Chondrocyte (in vitro differentiated cells): ENCODE results near the gene ZDHHC11. TPM values are rescaled to one million over a fixed set of nuclear protein-coding genes. Genes with fewer than 3 reads are reported as not detected.
A peak's percentile ranks its signal among the peaks of the same experiment; 100 is the strongest.

Source experiments
- DNase-seq: peaks from one replicate; pipeline ENCODE4 v3.0.0; 2021; ENCODE audit warnings: mixed read lengths, low spot score
- H3K27ac Mint-ChIP-seq: one replicate; pipeline ENCODE4 v1.8.0; 2021; ENCODE audit warnings: mild to moderate bottlenecking, moderate library complexity, mixed read lengths; ENCODE audit not compliant: unreplicated experiment
- H3K27me3 Mint-ChIP-seq: 2 replicates; pipeline ENCODE4 v1.8.0; 2021; ENCODE audit warnings: low read depth, mixed read lengths
- H3K36me3 Mint-ChIP-seq: 2 replicates; pipeline ENCODE4 v1.8.0; 2021; ENCODE audit warnings: low read depth, mixed read lengths
- H3K4me1 Mint-ChIP-seq: 2 replicates; pipeline ENCODE4 v1.8.0; 2021; ENCODE audit warnings: low read depth, mild to moderate bottlenecking, mixed read lengths
- H3K4me3 Mint-ChIP-seq: one replicate; pipeline ENCODE4 v1.8.0; 2021; ENCODE audit warnings: mild to moderate bottlenecking, moderate library complexity, mixed read lengths; ENCODE audit not compliant: unreplicated experiment
- H3K9me3 Mint-ChIP-seq: 2 replicates; pipeline ENCODE4 v1.8.0; 2021; ENCODE audit warnings: low read depth, mixed read lengths
- total RNA-seq: library from RNA; stranded (reverse); gene quantifications from 3 replicates; pipeline ENCODE4 v1.2.1, GENCODE V29; 2021
- TF ChIP-seq, protein P1 (sequence below): fragments of 200-600 bp; sonication (generic); IDR thresholded peaks from 2 replicates; pipeline ENCODE4 v1.5.0; 2021; ENCODE audit warnings: antibody characterized with exemption, mild to moderate bottlenecking, moderate library complexity

ZDHHC11 gene
- total RNA-seq, 1 donor from 2014 or later: 1.9 TPM

DNA sequence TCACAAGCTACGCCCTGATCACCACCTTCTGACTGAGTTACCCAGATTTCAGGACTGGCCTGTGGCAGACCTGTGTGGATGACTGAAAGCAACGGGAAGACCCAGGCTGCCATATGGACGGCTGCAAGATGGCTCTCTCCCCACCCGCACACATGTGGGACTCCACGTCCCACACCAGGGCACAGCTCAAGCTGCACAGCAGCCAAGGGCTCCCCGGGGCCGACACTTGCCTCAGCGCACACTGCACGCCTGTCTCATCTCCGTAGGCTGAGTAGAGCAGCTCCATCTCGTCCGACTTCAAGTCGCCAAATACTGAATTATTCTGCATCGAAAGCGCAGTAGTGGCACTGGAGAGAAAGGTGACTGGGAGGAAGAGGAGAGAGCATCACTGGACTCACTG is 27.3 kb upstream of the ZDHHC11 start:
- Mint-ChIP-seq H3K4me3 (no peak overlapping the region), H3K27ac (no peak overlapping the region), H3K27me3 (no peaks in the 10 kb centered on the region), H3K4me1 (no peaks in the 10 kb centered on the region), H3K36me3 (peaks cover 39% of the 10 kb centered on the region), H3K9me3 (no peaks in the 10 kb centered on the region)
- peak; percentile 86 for DNase-seq
- TF ChIP-seq, protein P1, sequence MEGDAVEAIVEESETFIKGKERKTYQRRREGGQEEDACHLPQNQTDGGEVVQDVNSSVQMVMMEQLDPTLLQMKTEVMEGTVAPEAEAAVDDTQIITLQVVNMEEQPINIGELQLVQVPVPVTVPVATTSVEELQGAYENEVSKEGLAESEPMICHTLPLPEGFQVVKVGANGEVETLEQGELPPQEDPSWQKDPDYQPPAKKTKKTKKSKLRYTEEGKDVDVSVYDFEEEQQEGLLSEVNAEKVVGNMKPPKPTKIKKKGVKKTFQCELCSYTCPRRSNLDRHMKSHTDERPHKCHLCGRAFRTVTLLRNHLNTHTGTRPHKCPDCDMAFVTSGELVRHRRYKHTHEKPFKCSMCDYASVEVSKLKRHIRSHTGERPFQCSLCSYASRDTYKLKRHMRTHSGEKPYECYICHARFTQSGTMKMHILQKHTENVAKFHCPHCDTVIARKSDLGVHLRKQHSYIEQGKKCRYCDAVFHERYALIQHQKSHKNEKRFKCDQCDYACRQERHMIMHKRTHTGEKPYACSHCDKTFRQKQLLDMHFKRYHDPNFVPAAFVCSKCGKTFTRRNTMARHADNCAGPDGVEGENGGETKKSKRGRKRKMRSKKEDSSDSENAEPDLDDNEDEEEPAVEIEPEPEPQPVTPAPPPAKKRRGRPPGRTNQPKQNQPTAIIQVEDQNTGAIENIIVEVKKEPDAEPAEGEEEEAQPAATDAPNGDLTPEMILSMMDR: no peak

DNA sequence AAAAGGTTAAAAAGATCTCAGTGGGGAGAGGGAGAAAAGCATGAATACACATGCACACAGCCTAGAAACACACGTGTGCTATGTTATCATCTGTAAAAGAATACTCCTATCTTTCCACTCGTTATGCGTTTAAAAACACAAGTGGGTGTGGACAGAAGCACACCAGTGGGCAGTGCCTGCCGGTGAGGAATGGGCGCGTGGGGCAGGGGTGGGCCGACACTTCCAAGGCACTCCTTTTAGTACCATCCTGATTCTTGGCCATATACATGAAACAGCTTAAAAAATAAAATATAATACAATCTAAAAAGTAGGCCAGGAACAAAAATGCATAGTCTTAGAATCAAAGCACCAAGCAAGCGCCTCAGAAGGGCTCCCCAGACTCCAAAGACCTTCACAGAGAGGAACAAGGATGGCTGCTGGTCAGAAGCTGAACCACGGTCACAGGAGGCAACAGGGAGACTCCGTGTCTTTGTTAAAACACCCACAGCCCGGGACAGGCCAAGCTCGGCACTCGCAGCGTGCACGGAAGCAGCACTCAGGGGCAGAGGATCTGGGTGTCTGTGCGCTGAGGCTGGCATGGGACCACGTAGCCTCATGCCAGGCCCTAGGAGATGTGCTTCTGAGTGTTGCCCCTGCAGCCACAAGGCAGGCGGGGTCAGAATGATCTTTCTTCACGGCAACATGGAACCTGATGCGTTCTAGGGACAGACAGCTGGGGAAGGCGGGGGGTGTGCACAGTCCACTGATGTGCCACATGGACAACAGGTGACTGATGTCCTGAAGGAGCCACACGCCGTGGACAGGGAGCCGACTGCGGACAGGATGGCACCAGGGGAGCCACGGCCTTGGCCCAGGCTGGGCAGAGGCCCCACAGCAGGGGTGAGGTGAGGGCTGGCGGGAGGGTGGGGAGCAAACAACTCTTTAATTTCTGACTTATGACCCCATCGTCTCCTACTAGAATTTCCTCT is 25.9 kb upstream of the ZDHHC11 start:
- DNase-seq: peak; percentile 68
- Mint-ChIP-seq H3K27ac (no peak overlapping the region), H3K36me3 (peaks cover 28% of the 10 kb centered on the region), H3K9me3 (no peaks in the 10 kb centered on the region), H3K4me3 (no peak overlapping the region), H3K4me1 (no peaks in the 10 kb centered on the region), H3K27me3 (no peaks in the 10 kb centered on the region)
- TF ChIP-seq, protein P1: no peak

DNA sequence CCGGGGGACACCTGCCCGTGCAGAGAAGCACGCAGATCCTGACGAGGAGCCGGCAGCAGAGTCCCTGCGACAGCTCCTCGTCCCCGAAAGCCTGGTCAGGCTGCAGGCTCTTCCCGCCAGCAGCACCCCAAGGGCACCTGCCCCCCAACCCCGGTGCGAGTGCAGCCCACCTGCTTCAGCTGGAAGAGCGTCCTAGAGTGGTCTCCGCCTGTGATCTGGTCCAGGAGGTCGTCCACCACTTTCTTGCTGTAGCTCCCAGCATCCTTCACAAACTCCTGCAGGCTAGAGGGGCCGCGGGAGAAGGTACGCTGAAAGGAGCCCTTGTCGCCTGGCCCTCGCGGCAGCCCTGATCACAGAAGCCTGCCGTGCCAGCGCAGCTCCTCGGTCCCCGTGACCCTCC is 25.1 kb upstream of the ZDHHC11 start:
- peaks cover 26% of the 10 kb centered on the region for H3K36me3 Mint-ChIP-seq

DNA sequence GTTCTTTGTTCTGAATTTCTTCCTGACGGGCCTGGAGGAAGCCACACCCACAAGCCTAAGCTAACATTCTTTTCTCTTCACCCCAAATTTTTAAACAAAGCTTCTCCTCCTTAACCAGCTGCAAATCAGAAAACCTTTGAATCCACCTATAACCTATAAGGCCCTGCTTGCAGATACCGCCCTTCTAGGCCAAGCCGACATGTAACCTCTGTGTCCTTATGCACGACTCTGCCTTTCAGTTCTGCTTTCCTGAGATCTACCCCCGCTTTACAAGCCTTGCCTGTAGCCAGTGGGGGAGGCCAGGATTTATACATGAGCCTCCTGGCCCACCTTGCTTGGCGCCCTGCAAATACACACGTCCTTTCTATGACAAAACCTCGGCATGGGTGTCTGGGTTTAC is 22.5 kb upstream of the ZDHHC11 start:
- H3K9me3 Mint-ChIP-seq: no peaks in the 10 kb centered on the region
- H3K27ac Mint-ChIP-seq: no peak overlapping the region
- TF ChIP-seq, protein P1: no peak
- H3K36me3 Mint-ChIP-seq: peaks cover 42% of the 10 kb centered on the region
- no peaks in the 10 kb centered on the region for H3K4me1 Mint-ChIP-seq
- no peak overlapping the region for H3K4me3 Mint-ChIP-seq
- H3K27me3 Mint-ChIP-seq: no peaks in the 10 kb centered on the region
- DNase-seq: no peak

More for the DNA sequence above, 25.1 kb upstream of the ZDHHC11 start:
- TF ChIP-seq, protein P1: no peak
- DNase-seq: peak; percentile 80
- no peaks in the 10 kb centered on the region for H3K4me1 Mint-ChIP-seq
- H3K4me3 Mint-ChIP-seq: no peak overlapping the region
- H3K27ac Mint-ChIP-seq: no peak overlapping the region
- H3K9me3 Mint-ChIP-seq: no peaks in the 10 kb centered on the region
- H3K27me3 Mint-ChIP-seq: no peaks in the 10 kb centered on the region

DNA sequence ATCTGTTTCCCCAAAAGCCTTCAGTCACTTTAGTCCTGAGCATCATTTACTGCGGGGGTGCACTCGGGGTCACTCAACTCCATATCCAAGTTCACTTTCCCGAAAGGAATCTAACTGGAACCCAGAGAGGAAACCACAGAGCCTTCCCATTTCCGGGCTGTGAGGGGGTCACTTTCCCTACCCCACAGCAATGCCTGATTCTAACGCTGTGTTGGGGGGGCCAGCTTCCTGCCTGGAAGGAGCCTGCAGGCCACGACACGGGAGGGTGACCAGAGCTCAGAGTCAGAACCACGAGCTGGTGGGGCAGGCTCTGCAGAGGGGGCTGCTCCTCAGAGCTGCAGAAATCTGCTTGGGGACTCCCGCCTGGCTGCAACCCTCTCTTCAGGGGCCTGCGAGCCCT is 21.5 kb upstream of the ZDHHC11 start:
- Mint-ChIP-seq H3K36me3 (peaks cover 46% of the 10 kb centered on the region), H3K4me3 (no peak overlapping the region), H3K27ac (no peak overlapping the region), H3K27me3 (no peaks in the 10 kb centered on the region), H3K9me3 (no peaks in the 10 kb centered on the region), H3K4me1 (no peaks in the 10 kb centered on the region)
- TF ChIP-seq, protein P1: no peak
- DNase-seq: no peak
